ENCODE measurements around the gene RPL15. TPM values are rescaled to one million over a fixed set of nuclear protein-coding genes. Genes with fewer than 3 reads are reported as not detected.

Gene RPL15
- total and polyA plus RNA-seq, 2 experiments from 2014 or later, result 1,419 to 2,722 TPM

DNA sequence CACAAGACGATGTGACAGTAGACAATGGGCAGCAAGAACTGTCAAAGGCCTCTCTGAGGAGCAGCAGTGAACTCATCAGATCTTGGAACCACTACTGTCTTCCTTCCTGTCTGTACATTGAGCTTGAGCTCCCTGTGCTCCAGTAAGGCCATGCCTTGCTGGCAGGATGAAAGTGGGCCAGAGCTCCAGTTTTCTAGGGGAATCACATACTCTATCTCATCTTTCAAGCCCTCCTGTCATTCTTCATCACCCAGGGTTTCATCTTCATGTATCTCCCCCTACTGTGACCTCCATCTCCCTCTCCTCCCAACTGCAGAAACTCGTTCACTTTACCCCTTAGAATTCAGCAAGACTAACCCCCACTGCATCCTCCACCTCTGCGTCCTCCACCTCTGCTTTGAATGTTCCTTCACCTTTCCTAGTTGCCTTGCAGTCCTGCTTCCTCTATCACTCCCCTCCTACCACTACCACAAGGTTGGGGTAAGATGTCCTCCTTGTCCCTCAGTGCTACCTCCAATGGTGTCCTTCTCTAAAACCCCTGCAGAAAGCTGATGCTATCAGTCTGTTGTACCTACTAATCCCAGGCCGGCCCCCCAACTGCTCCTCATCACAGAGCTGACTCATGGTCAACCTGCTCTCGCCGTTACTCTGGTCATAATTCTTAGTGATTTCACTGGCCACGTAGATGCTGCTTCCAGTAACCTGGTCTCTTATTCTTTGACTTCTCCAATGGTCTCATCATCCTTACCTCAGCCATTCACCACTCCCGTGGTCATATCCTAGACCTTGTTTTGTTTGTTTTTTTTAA lies 22.5 kb upstream of the RPL15 start:
- peaks cover 33% of the 10 kb centered on the region for H3K36me3 ChIP-seq

GRCh38 chr3:23895181-23895580 lies 21.8 kb upstream of the RPL15 start:
- H3K4me3 ChIP-seq, result no peak overlapping the region
- H3K27ac ChIP-seq, result no peak overlapping the region
- H3K9me3 ChIP-seq (ENCODE audit: low read depth), result no peaks in the 10 kb centered on the region
- no peak for DNase-seq (ENCODE audit: low read depth in 1 of 2, low spot score in 1 of 2)
- no peak for TF ChIP-seq CTCF (IDR thresholded peaks at IDR 0.05; ENCODE audit: low read depth, low read length)
- H3K36me3 ChIP-seq, result peaks cover 40% of the 10 kb centered on the region
- H3K27me3 ChIP-seq, result no peaks in the 10 kb centered on the region
- no peaks in the 10 kb centered on the region for H3K4me1 ChIP-seq (ENCODE audit: low read depth)

More for the DNA sequence above, 22.5 kb upstream of the RPL15 start:
- no peaks in the 10 kb centered on the region for H3K27me3 ChIP-seq
- peak overlapping the region; percentile 41 for H3K27ac ChIP-seq
- no peaks in the 10 kb centered on the region for H3K4me1 ChIP-seq (ENCODE audit: low read depth)
- H3K4me3 ChIP-seq, result no peak overlapping the region
- no peak for DNase-seq (ENCODE audit: low read depth in 1 of 2, low spot score in 1 of 2)
- H3K9me3 ChIP-seq (ENCODE audit: low read depth), result no peaks in the 10 kb centered on the region
- TF ChIP-seq CTCF (IDR thresholded peaks at IDR 0.05; ENCODE audit: low read depth, low read length), result no peak

GRCh38 chr3:23900744-23901143 lies 16.2 kb upstream of the RPL15 start:
- TF ChIP-seq CTCF (IDR thresholded peaks at IDR 0.05; ENCODE audit: low read depth, low read length), result peak; percentile 10
- peak in 1 of 2 donors; percentile 75 for DNase-seq (ENCODE audit: low read depth in 1 of 2, low spot score in 1 of 2)
- no peak overlapping the region for H3K27ac ChIP-seq
- H3K4me3 ChIP-seq, result no peak overlapping the region
- H3K27me3 ChIP-seq, result no peaks in the 10 kb centered on the region
- H3K4me1 ChIP-seq (ENCODE audit: low read depth), result no peaks in the 10 kb centered on the region
- peaks cover 30% of the 10 kb centered on the region for H3K36me3 ChIP-seq
- no peaks in the 10 kb centered on the region for H3K9me3 ChIP-seq (ENCODE audit: low read depth)

- TF ChIP-seq CTCF (IDR thresholded peaks at IDR 0.05; ENCODE audit: low read depth, low read length), result no peak
- no peak for DNase-seq (ENCODE audit: low read depth in 1 of 2, low spot score in 1 of 2)
- no peaks in the 10 kb centered on the region for H3K27me3 ChIP-seq
- H3K9me3 ChIP-seq (ENCODE audit: low read depth), result no peaks in the 10 kb centered on the region
- H3K4me1 ChIP-seq (ENCODE audit: low read depth), result no peaks in the 10 kb centered on the region
- peaks cover 31% of the 10 kb centered on the region for H3K36me3 ChIP-seq
- no peak overlapping the region for H3K27ac ChIP-seq
- no peak overlapping the region for H3K4me3 ChIP-seq
These were observed 12.4 kb upstream of the RPL15 start for GRCh38 chr3:23904545-23904944.

DNA sequence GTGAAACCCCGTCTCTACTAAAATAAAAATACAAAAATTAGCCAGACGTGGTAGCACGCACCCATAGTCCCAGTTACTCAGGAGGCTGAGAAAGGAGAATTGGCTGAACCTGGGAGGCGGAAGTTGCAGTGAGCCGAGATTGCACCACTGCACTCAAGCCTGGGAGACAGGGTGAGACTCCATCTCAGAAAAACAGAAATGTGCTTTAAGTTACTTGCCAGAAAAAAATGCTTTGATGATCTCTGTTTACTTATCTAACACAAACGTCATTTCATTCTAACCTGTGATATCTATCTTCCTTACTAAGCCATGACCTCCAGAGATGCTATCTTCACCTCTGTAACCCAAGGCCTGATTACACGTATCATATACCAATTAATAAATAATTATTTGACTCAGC lies 7.6 kb upstream of the RPL15 start:
- DNase-seq (ENCODE audit: low read depth in 1 of 2, low spot score in 1 of 2), result no peak
- H3K9me3 ChIP-seq (ENCODE audit: low read depth), result no peaks in the 10 kb centered on the region
- no peak overlapping the region for H3K4me3 ChIP-seq
- peaks cover 20% of the 10 kb centered on the region for H3K36me3 ChIP-seq
- no peaks in the 10 kb centered on the region for H3K4me1 ChIP-seq (ENCODE audit: low read depth)
- H3K27ac ChIP-seq, result no peak overlapping the region
- TF ChIP-seq CTCF (IDR thresholded peaks at IDR 0.05; ENCODE audit: low read depth, low read length), result no peak
- H3K27me3 ChIP-seq, result no peaks in the 10 kb centered on the region
